ENCODE results near the gene ABHD5. TPM values are rescaled to one million over a fixed set of nuclear protein-coding genes. Genes with fewer than 3 reads are reported as not detected.

ABHD5 gene
- total RNA-seq, 1 donor from 2014 or later = 13.2 TPM

GRCh38 chr3:43689166-43689565 is 1.6 kb upstream of the ABHD5 start:
- DNase-seq (ENCODE audit: extremely low spot score, unreplicated experiment) = no peak
- Mint-ChIP-seq H3K4me3 (peak overlapping the region; percentile 96), H3K27ac (peak overlapping the region; percentile 97), H3K27me3 (no peaks in the 10 kb centered on the region), H3K9me3 (peaks cover 4% of the 10 kb centered on the region), H3K4me1 (ENCODE audit: unreplicated experiment) (peaks cover 17% of the 10 kb centered on the region), H3K36me3 (no peaks in the 10 kb centered on the region)
- TF ChIP-seq CTCF (conservative IDR thresholded peaks at IDR 0.05) = no peak

- TF ChIP-seq CTCF (conservative IDR thresholded peaks at IDR 0.05) = no peak
- peak overlapping the region; percentile 96 for H3K4me3 Mint-ChIP-seq
- DNase-seq (ENCODE audit: extremely low spot score, unreplicated experiment) = peak; percentile 68
- H3K9me3 Mint-ChIP-seq = peaks cover 4% of the 10 kb centered on the region
- H3K36me3 Mint-ChIP-seq = no peaks in the 10 kb centered on the region
- H3K27ac Mint-ChIP-seq = peak overlapping the region; percentile 97
- peaks cover 17% of the 10 kb centered on the region for H3K4me1 Mint-ChIP-seq (ENCODE audit: unreplicated experiment)
- H3K27me3 Mint-ChIP-seq = no peaks in the 10 kb centered on the region
Observed at GRCh38 chr3:43689766-43690399, 855 bp upstream of the ABHD5 start.

GRCh38 chr3:43691120-43691995 is 620 bp downstream of the ABHD5 start:
- TF ChIP-seq CTCF (conservative IDR thresholded peaks at IDR 0.05) = no peak
- peak; percentile 74 for DNase-seq (ENCODE audit: extremely low spot score, unreplicated experiment)
- H3K36me3 Mint-ChIP-seq = no peaks in the 10 kb centered on the region
- peak overlapping the region; percentile 97 for H3K27ac Mint-ChIP-seq
- H3K9me3 Mint-ChIP-seq = no peaks in the 10 kb centered on the region
- peak overlapping the region; percentile 96 for H3K4me3 Mint-ChIP-seq
- no peaks in the 10 kb centered on the region for H3K27me3 Mint-ChIP-seq
- H3K4me1 Mint-ChIP-seq (ENCODE audit: unreplicated experiment) = peaks cover 23% of the 10 kb centered on the region

GRCh38 chr3:43692085-43692855 is 1.5 kb downstream of the ABHD5 start:
- H3K9me3 Mint-ChIP-seq = no peaks in the 10 kb centered on the region
- H3K4me3 Mint-ChIP-seq = peak overlapping the region; percentile 86
- no peak for DNase-seq (ENCODE audit: extremely low spot score, unreplicated experiment)
- no peak for TF ChIP-seq CTCF (conservative IDR thresholded peaks at IDR 0.05)
- H3K4me1 Mint-ChIP-seq (ENCODE audit: unreplicated experiment) = peaks cover 24% of the 10 kb centered on the region
- peak overlapping the region; percentile 59 for H3K27ac Mint-ChIP-seq
- H3K36me3 Mint-ChIP-seq = no peaks in the 10 kb centered on the region
- H3K27me3 Mint-ChIP-seq = no peaks in the 10 kb centered on the region

GRCh38 chr3:43692971-43693370 is 2.2 kb downstream of the ABHD5 start:
- Mint-ChIP-seq H3K4me3 (peak overlapping the region; percentile 18), H3K9me3 (no peaks in the 10 kb centered on the region), H3K4me1 (ENCODE audit: unreplicated experiment) (peaks cover 24% of the 10 kb centered on the region), H3K36me3 (no peaks in the 10 kb centered on the region), H3K27me3 (no peaks in the 10 kb centered on the region), H3K27ac (no peak overlapping the region)
- no peak for DNase-seq (ENCODE audit: extremely low spot score, unreplicated experiment)
- no peak for TF ChIP-seq CTCF (conservative IDR thresholded peaks at IDR 0.05)
